ENCODE results near the gene CPT1A. TPM values are rescaled to one million over a fixed set of nuclear protein-coding genes. Genes with fewer than 3 reads are reported as not detected.

CPT1A gene
- total and polyA plus RNA-seq, 3 donors from 2014 or later, result 39.2 to 58.5 (median 49.1) TPM

GRCh38 chr11:68763926-68764657, 77.6 kb downstream of the CPT1A start:
- Histone ChIP-seq H3K36me3 (ENCODE audit: low read depth, missing control alignments) (no peaks in the 10 kb centered on the region), H3K4me1 (no peaks in the 10 kb centered on the region), H3K27me3 (no peaks in the 10 kb centered on the region), H3K27ac (no peak overlapping the region), H3K4me3 (no peak overlapping the region), H3K9me3 (no peaks in the 10 kb centered on the region)
- WGBS, 2 donors, result 87 to 88% methylated on average over 8 to 14 of the region's 14 CpGs
- TF ChIP-seq POLR2A (IDR thresholded peaks at IDR 0.05), result no peak
- TF ChIP-seq, protein P1, sequence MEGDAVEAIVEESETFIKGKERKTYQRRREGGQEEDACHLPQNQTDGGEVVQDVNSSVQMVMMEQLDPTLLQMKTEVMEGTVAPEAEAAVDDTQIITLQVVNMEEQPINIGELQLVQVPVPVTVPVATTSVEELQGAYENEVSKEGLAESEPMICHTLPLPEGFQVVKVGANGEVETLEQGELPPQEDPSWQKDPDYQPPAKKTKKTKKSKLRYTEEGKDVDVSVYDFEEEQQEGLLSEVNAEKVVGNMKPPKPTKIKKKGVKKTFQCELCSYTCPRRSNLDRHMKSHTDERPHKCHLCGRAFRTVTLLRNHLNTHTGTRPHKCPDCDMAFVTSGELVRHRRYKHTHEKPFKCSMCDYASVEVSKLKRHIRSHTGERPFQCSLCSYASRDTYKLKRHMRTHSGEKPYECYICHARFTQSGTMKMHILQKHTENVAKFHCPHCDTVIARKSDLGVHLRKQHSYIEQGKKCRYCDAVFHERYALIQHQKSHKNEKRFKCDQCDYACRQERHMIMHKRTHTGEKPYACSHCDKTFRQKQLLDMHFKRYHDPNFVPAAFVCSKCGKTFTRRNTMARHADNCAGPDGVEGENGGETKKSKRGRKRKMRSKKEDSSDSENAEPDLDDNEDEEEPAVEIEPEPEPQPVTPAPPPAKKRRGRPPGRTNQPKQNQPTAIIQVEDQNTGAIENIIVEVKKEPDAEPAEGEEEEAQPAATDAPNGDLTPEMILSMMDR (IDR thresholded peaks at IDR 0.05), result no peak
- DNase-seq, result no peak
- intact Hi-C loops (cut with DNase I; ENCODE audit: low total_unique reads), result no loop called here

DNA sequence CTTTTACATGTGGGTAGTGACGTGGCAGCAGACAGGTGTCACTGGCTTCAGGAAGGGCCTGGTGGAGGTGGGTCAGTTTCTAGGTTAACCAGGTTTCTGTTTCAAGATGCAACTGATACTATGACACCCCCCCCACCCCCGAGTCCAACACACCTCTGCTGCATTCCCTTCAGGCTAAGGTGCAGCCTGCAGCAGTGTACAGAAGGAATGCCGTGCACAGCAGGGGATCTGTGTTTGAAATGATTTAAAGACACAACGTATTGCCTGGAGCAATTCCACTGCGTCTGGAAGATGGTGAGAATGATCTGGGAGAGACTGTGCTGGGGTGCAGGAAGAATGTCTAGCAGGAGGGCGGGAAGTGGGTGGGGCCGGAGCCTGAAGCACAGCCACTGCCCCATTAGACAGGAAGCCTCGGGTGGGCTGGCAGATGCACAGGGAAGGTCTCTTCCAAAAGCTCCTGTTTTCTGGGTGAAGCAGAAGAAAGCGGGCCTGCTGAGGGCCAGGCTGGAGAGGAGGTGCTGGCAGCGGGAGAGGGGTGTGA, 78.5 kb downstream of the CPT1A start:
- H3K27ac ChIP-seq, result no peak overlapping the region
- H3K36me3 ChIP-seq (ENCODE audit: low read depth, missing control alignments), result no peaks in the 10 kb centered on the region
- intact Hi-C loops (cut with DNase I; ENCODE audit: low total_unique reads), result no loop called here
- TF ChIP-seq, protein P1 (IDR thresholded peaks at IDR 0.05), result no peak
- TF ChIP-seq POLR2A (IDR thresholded peaks at IDR 0.05), result no peak
- H3K4me1 ChIP-seq, result no peaks in the 10 kb centered on the region
- WGBS, 2 donors, result 81 to 88% methylated on average over 9 to 10 of the region's 10 CpGs
- H3K4me3 ChIP-seq, result no peak overlapping the region
- no peak for DNase-seq
- H3K9me3 ChIP-seq, result no peaks in the 10 kb centered on the region
- no peaks in the 10 kb centered on the region for H3K27me3 ChIP-seq

GRCh38 chr11:68762481-68762880, 79.2 kb downstream of the CPT1A start:
- no peaks in the 10 kb centered on the region for H3K36me3 ChIP-seq (ENCODE audit: low read depth, missing control alignments)
- intact Hi-C loops (cut with DNase I; ENCODE audit: low total_unique reads), result no loop called here
- no peaks in the 10 kb centered on the region for H3K9me3 ChIP-seq
- no peaks in the 10 kb centered on the region for H3K4me1 ChIP-seq
- H3K4me3 ChIP-seq, result no peak overlapping the region
- no peak for DNase-seq
- no peaks in the 10 kb centered on the region for H3K27me3 ChIP-seq
- no peak for TF ChIP-seq POLR2A (IDR thresholded peaks at IDR 0.05)
- TF ChIP-seq, protein P1 (IDR thresholded peaks at IDR 0.05), result no peak
- 84 to 90% methylated on average over 14 to 15 of the region's 15 CpGs for WGBS, 2 donors
- H3K27ac ChIP-seq, result no peak overlapping the region

- H3K4me1 ChIP-seq, result no peaks in the 10 kb centered on the region
- H3K9me3 ChIP-seq, result no peaks in the 10 kb centered on the region
- no peak overlapping the region for H3K27ac ChIP-seq
- DNase-seq, result no peak
- H3K4me3 ChIP-seq, result no peak overlapping the region
- H3K36me3 ChIP-seq (ENCODE audit: low read depth, missing control alignments), result no peaks in the 10 kb centered on the region
- intact Hi-C loops (cut with DNase I; ENCODE audit: low total_unique reads), result no loop called here
- TF ChIP-seq, protein P1 (IDR thresholded peaks at IDR 0.05), result no peak
- no peak for TF ChIP-seq POLR2A (IDR thresholded peaks at IDR 0.05)
- 82 to 84% methylated on average over 11 to 12 of the region's 12 CpGs for WGBS, 2 donors
- no peaks in the 10 kb centered on the region for H3K27me3 ChIP-seq
These were observed 79.9 kb downstream of the CPT1A start for GRCh38 chr11:68761801-68762200.

- H3K27me3 ChIP-seq, result no peaks in the 10 kb centered on the region
- H3K36me3 ChIP-seq (ENCODE audit: low read depth, missing control alignments), result no peaks in the 10 kb centered on the region
- H3K4me3 ChIP-seq, result no peak overlapping the region
- 89% methylated on average over 15 of the region's 15 CpGs for WGBS, 2 donors
- no peak for DNase-seq
- no peaks in the 10 kb centered on the region for H3K4me1 ChIP-seq
- no peak overlapping the region for H3K27ac ChIP-seq
- TF ChIP-seq, protein P1 (IDR thresholded peaks at IDR 0.05), result no peak
- no peak for TF ChIP-seq POLR2A (IDR thresholded peaks at IDR 0.05)
- intact Hi-C loops (cut with DNase I; ENCODE audit: low total_unique reads), result no loop called here
- no peaks in the 10 kb centered on the region for H3K9me3 ChIP-seq
These were observed 81.7 kb downstream of the CPT1A start for GRCh38 chr11:68759991-68760390.

Data from testis (tissue), 3 donors.